Measurements from ENCODE around the gene NOL9.
A peak's percentile ranks its signal among the peaks of the same experiment; 100 is the strongest.

Gene NOL9

GRCh38 chr1:6600410-6601048 is 46.2 kb upstream of the NOL9 start:
- H3K27ac ChIP-seq, result peak overlapping the region; percentile 94
- no peak for TF ChIP-seq CTCF (conservative IDR thresholded peaks at IDR 0.05)
- TF ChIP-seq ZFX (IDR thresholded peaks at IDR 0.05), result no peak

- peak overlapping the region; percentile 94 for H3K27ac ChIP-seq
Observed at GRCh38 chr1:6599991-6600390, 45.7 kb upstream of the NOL9 start.

GRCh38 chr1:6599141-6599975 is 45.0 kb upstream of the NOL9 start:
- TF ChIP-seq CTCF (conservative IDR thresholded peaks at IDR 0.05), result no peak
- no peak for TF ChIP-seq ZFX (IDR thresholded peaks at IDR 0.05)
- H3K27ac ChIP-seq, result peak overlapping the region; percentile 18; the same call in 1 of the 2 replicates

GRCh38 chr1:6597777-6598131 is 43.4 kb upstream of the NOL9 start:
- H3K27ac ChIP-seq, result no peak overlapping the region

GRCh38 chr1:6596886-6597776 is 42.8 kb upstream of the NOL9 start:
- TF ChIP-seq ZFX (IDR thresholded peaks at IDR 0.05) (no peak), CTCF (conservative IDR thresholded peaks at IDR 0.05) (no peak)
- no peak overlapping the region for H3K27ac ChIP-seq

More at GRCh38 chr1:6597777-6598131, 43.4 kb upstream of the NOL9 start:
- TF ChIP-seq CTCF (conservative IDR thresholded peaks at IDR 0.05), result no peak
- TF ChIP-seq ZFX (IDR thresholded peaks at IDR 0.05), result no peak

GRCh38 chr1:6596351-6596750 is 42.0 kb upstream of the NOL9 start:
- TF ChIP-seq ZFX (IDR thresholded peaks at IDR 0.05) (no peak), CTCF (conservative IDR thresholded peaks at IDR 0.05) (no peak)
- H3K27ac ChIP-seq, result no peak overlapping the region

- TF ChIP-seq CTCF (conservative IDR thresholded peaks at IDR 0.05), result no peak
- TF ChIP-seq ZFX (IDR thresholded peaks at IDR 0.05), result no peak
- H3K27ac ChIP-seq, result no peak overlapping the region
Observed at GRCh38 chr1:6594977-6595740, 40.8 kb upstream of the NOL9 start.
